CD4-positive, alpha-beta T cell (primary cell): ENCODE measurements around the gene TEDC1. TPM values are rescaled to one million over a fixed set of nuclear protein-coding genes. Genes with fewer than 3 reads are reported as not detected.
A peak's percentile ranks its signal among the peaks of the same experiment; 100 is the strongest.
"Not testable (repeated sequence)": the region's sequence is repeated elsewhere in the genome, so short reads cannot be mapped to it uniquely, and the experiment has no call there.

Source experiments
- ATAC-seq: fragments of 200-7000 bp; cut with Tn5 transposase; one replicate; pipeline ENCODE4 v1.10.0; 2022; ENCODE audit warnings: mild to moderate bottlenecking; ENCODE audit not compliant: poor library complexity
- CTCF ChIA-PET: fragments of 350-600 bp; sonication (Branson Sonifier 250); formaldehyde crosslinking; loops from one replicate; lab custom pipeline; 2021; ENCODE audit warnings: antibody characterized with exemption, inconsistent platforms; lab: Charles Lee
- POLR2A ChIA-PET: fragments of 350-600 bp; sonication (Branson Sonifier 250); formaldehyde crosslinking; loops from one replicate; lab custom pipeline; 2021; ENCODE audit warnings: antibody characterized with exemption, inconsistent platforms; lab: Charles Lee
- DNase-seq, 14 experiments: peaks; one replicate each; pipeline ENCODE4 v3.0.0-alpha.2; 2013 to 2020; ENCODE audit warnings: mixed read lengths in 2 of 14
- H3K27ac ChIP-seq, 2 donors: one replicate each; pipeline versions ENCODE4 v1.5.1 to v1.7.0; 2013; ENCODE audit warnings: low read length in 2 of 2, low read depth in 1 of 2, mild to moderate bottlenecking in 1 of 2
- H3K27me3 ChIP-seq, 2 experiments: 1 replicate in 1 of 2; 2 replicates in 1 of 2; pipeline versions ENCODE4 v1.6.1 to v1.7.0; 2013; ENCODE audit warnings: low read length in 2 of 2, control low read depth in 1 of 2, mild to moderate bottlenecking in 1 of 2, moderate library complexity in 1 of 2; ENCODE audit not compliant: insufficient read depth in 2 of 2, control insufficient read depth in 1 of 2
- H3K36me3 ChIP-seq: one replicate; pipeline ENCODE4 v1.6.1; 2013; ENCODE audit warnings: low read length, control low read depth; ENCODE audit not compliant: insufficient read depth
- H3K4me1 ChIP-seq: one replicate; pipeline ENCODE4 v1.6.1; 2013; ENCODE audit warnings: low read length, control low read depth; ENCODE audit not compliant: insufficient read depth
- H3K4me3 ChIP-seq: one replicate; pipeline ENCODE4 v1.5.1; 2013; ENCODE audit warnings: mild to moderate bottlenecking, low read length, moderate library complexity
- H3K9me3 ChIP-seq, 2 experiments: 1 replicate in 1 of 2; 2 replicates in 1 of 2; pipeline versions ENCODE4 v1.6.1 to v1.7.0; 2013; ENCODE audit warnings: low read length in 2 of 2, mild to moderate bottlenecking in 2 of 2, control low read depth in 1 of 2, moderate library complexity in 1 of 2; ENCODE audit not compliant: control insufficient read depth in 1 of 2, insufficient read depth in 1 of 2
- H3K27ac Mint-ChIP-seq: one replicate; pipeline ENCODE4 v1.8.0; 2020; ENCODE audit warnings: mixed read lengths
- H3K27me3 Mint-ChIP-seq: one replicate; pipeline ENCODE4 v1.8.0; 2021; ENCODE audit warnings: mixed read lengths
- H3K36me3 Mint-ChIP-seq: one replicate; pipeline ENCODE4 v1.8.0; 2021; ENCODE audit warnings: low read depth, mixed read lengths
- H3K4me1 Mint-ChIP-seq: one replicate; pipeline ENCODE4 v1.8.0; 2021; ENCODE audit warnings: low read depth, mixed read lengths
- H3K4me3 Mint-ChIP-seq: one replicate; pipeline ENCODE4 v1.8.0; 2020; ENCODE audit warnings: mild to moderate bottlenecking, mixed read lengths
- H3K9me3 Mint-ChIP-seq: one replicate; pipeline ENCODE4 v1.8.0; 2020; ENCODE audit warnings: mixed read lengths
- CTCF ChIP-seq: fragments of 200-600 bp; IDR thresholded peaks from one replicate; pipeline ENCODE4 v1.8.0; 2022; ENCODE audit warnings: antibody characterized with exemption, mild to moderate bottlenecking
- intact Hi-C, 2 experiments: fragments of 100-400 bp; cut with DNase I in 1 of 2; cut with micrococcal nuclease in 1 of 2; formaldehyde crosslinking; loops; one replicate each; pipeline versions ENCODE4 v1.15.1 to v1.9.0; 2023 to 2025; cut with DNase I, micrococcal nuclease
- total RNA-seq, 174 experiments: library from RNA in 2 of 174; stranded (reverse) in 2 of 174; gene quantifications; one replicate each; pipeline ENCODE4 v1.2.3 and lab custom pipeline; 2021 to 2026

Gene TEDC1
- total RNA-seq, 2 experiments from 2014 or later: 102 to 108 TPM

- peaks cover 5 to 9% of the 10 kb centered on the region in 2 experiments for H3K9me3 ChIP-seq
- CTCF ChIA-PET: no interaction called here
- H3K9me3 Mint-ChIP-seq: peaks cover 3% of the 10 kb centered on the region
- no peak for DNase-seq
- peaks cover 13% of the 10 kb centered on the region for H3K27me3 Mint-ChIP-seq
- no peaks in the 10 kb centered on the region for H3K36me3 Mint-ChIP-seq
- no peak overlapping the region for H3K4me3 ChIP-seq
- H3K27ac ChIP-seq: no peak overlapping the region
- H3K4me3 Mint-ChIP-seq: no peak overlapping the region
- intact Hi-C loops: no loop called here
- H3K4me1 Mint-ChIP-seq: no peaks in the 10 kb centered on the region
- peak overlapping the region; percentile 42 for H3K27ac Mint-ChIP-seq
- no peaks in the 10 kb centered on the region for H3K36me3 ChIP-seq
- ATAC-seq: no peak
- peaks cover 3 to 5% of the 10 kb centered on the region in 2 experiments for H3K27me3 ChIP-seq
- TF ChIP-seq CTCF: no peak
- H3K4me1 ChIP-seq: peaks cover 8% of the 10 kb centered on the region
- POLR2A ChIA-PET: no interaction called here
Observed at GRCh38 chr14:105538481-105539049, 47.5 kb downstream of the TEDC1 start.

DNA sequence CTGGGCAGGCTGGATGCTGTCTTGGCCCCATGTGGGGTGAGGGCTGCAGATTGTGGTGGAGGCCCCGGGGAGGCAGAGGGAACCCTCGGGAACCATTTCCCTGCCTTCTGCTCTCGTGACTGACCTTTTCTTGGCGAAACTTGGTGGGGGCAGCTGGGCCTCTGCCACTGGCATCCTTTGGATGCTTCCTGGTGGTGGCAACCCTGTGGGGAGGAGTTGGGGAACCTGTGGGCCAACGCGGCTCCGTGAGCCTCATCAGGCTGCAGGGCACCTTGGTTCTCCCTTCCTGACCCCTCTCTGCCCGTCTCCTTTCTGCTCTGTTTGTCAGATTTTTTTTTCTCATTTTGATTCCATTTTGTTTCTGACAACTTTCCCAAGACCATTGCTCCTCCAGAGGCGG, 49.8 kb downstream of the TEDC1 start:
- no peak overlapping the region for H3K4me3 Mint-ChIP-seq
- peaks cover 3 to 5% of the 10 kb centered on the region in 2 experiments for H3K27me3 ChIP-seq

DNA sequence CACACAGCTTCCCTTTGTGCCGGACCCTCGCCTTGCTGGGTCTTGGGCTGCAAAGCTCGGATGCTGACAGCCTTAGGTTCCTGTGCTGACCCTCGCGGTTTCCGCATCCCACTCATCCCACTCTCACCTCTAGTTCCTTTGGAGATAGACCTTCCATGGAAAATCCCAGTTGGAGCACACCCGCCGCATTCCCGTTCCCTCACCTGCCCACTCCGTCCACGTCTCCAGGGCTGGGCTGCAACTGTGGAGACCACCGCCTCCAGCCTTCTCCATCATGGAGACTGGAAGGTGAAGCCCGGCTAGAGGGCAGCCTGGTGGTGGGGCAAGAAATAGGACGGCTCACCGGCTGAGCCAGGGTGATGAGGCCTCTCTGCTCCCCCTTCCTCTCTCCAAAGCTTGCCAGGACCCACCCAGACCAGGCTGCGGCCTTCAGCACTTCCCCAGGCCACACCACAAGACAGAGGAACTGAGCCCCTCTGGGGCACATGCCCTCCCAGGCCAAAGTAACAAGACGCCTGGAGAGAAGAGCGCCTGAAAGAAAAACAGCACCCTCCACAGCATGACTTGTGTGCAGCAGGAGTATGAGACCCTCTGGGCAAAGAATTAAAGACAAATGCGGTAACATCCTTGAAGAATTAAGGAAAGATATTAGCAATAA, 50.3 kb downstream of the TEDC1 start:
- Mint-ChIP-seq H3K9me3 (peaks cover 3% of the 10 kb centered on the region), H3K36me3 (no peaks in the 10 kb centered on the region), H3K27ac (no peak overlapping the region), H3K4me1 (no peaks in the 10 kb centered on the region), H3K4me3 (no peak overlapping the region), H3K27me3 (peaks cover 13% of the 10 kb centered on the region)
- Histone ChIP-seq H3K4me1 (peaks cover 8% of the 10 kb centered on the region), H3K9me3 (peaks cover 5 to 10% of the 10 kb centered on the region in 2 experiments), H3K36me3 (no peaks in the 10 kb centered on the region), H3K27ac (no peak overlapping the region), H3K27me3 (peaks cover 3 to 5% of the 10 kb centered on the region in 2 experiments), H3K4me3 (no peak overlapping the region)
- ChIA-PET POLR2A (no interaction called here), CTCF (no interaction called here)
- ATAC-seq (no peak), DNase-seq (no peak)
- intact Hi-C loops: no loop called here
- TF ChIP-seq CTCF: no peak

More for the DNA sequence above, 49.8 kb downstream of the TEDC1 start:
- Mint-ChIP-seq H3K27ac (no peak overlapping the region), H3K4me1 (no peaks in the 10 kb centered on the region), H3K36me3 (no peaks in the 10 kb centered on the region), H3K27me3 (peaks cover 13% of the 10 kb centered on the region), H3K9me3 (peaks cover 3% of the 10 kb centered on the region)
- CTCF ChIA-PET: no interaction called here
- ATAC-seq: no peak
- Histone ChIP-seq H3K36me3 (no peaks in the 10 kb centered on the region), H3K9me3 (peaks cover 5 to 10% of the 10 kb centered on the region in 2 experiments), H3K4me1 (peaks cover 8% of the 10 kb centered on the region), H3K27ac (no peak overlapping the region), H3K4me3 (no peak overlapping the region)
- no peak for TF ChIP-seq CTCF
- no peak for DNase-seq
- intact Hi-C loops: no loop called here
- POLR2A ChIA-PET: no interaction called here

DNA sequence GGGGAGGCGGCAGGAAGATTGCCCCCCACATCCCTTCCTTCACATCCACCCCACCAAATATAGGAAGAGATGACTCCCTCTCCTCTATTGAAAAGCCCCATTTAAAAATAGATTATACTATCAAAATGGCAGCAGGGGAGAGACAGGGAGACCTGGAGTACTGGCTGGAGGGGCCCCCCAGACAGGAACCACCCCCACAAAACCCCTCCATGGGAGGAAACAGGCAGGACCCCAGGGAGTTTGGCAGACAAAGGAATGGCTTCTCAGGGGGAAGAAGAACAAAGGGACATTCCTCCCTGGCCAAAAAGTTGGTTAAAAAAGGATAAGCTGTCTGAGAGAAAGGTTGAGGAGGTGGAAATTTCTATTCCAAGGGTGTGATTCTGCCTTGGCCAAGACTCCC, 54.6 kb downstream of the TEDC1 start:
- ATAC-seq, H3K27ac Mint-ChIP-seq, CTCF ChIA-PET, H3K36me3 ChIP-seq, H3K9me3 Mint-ChIP-seq, H3K4me3 ChIP-seq, H3K4me1 Mint-ChIP-seq, intact Hi-C loops, DNase-seq, H3K9me3 ChIP-seq, H3K4me1 ChIP-seq, H3K36me3 Mint-ChIP-seq, POLR2A ChIA-PET, H3K27ac ChIP-seq, H3K27me3 ChIP-seq, H3K4me3 Mint-ChIP-seq: not testable (repeated sequence)
- H3K27me3 Mint-ChIP-seq: peaks cover 21% of the 10 kb centered on the region

GRCh38 chr14:105546410-105546809, 55.4 kb downstream of the TEDC1 start:
- peaks cover 20% of the 10 kb centered on the region for H3K27me3 Mint-ChIP-seq
- not testable (repeated sequence) for H3K36me3 Mint-ChIP-seq

More at GRCh38 chr14:105546410-105546809, 55.4 kb downstream of the TEDC1 start:
- H3K9me3 ChIP-seq, H3K4me3 ChIP-seq, H3K4me1 ChIP-seq, POLR2A ChIA-PET, H3K9me3 Mint-ChIP-seq, intact Hi-C loops, H3K27ac ChIP-seq, H3K4me3 Mint-ChIP-seq, DNase-seq, H3K27me3 ChIP-seq, H3K36me3 ChIP-seq, CTCF ChIA-PET, ATAC-seq, H3K4me1 Mint-ChIP-seq, H3K27ac Mint-ChIP-seq: not testable (repeated sequence)
